ENCODE results near the gene CEP85L. TPM values are rescaled to one million over a fixed set of nuclear protein-coding genes. Genes with fewer than 3 reads are reported as not detected.

CEP85L gene
- total and polyA plus RNA-seq, 2 experiments from 2014 or later, result 12.4 to 13.0 TPM

DNA sequence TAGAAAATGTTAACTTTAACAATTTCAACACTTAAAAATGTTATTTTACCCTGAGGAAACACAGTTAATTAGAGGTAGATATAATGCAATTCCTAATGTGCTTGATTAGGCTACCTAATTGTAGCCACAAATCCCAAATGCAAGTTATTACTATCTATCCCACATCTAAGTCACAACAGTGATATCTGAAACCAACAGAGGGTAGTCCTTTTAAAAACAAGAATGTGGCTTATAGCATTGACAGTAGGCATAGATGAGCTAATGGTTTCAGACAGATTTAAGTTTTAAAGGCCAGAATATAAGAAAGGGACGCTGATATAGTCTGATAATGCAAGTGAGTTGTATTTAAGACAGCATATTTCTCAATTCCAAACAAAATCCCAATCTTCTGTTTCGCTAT lies 80.3 kb downstream of the CEP85L start:
- no peaks in the 10 kb centered on the region for H3K9me2 ChIP-seq (ENCODE audit: insufficient read depth)
- H3F3A ChIP-seq (ENCODE audit: insufficient read depth), result 0 out of 2 replicates have a peak, but pooled peaks cover 5% of the 10 kb centered on the region
- no peak for TF ChIP-seq EZH2 (IDR thresholded peaks at IDR 0.05; ENCODE audit: insufficient read depth, poor library complexity, severe bottlenecking)
- no peak overlapping the region for H3K9ac ChIP-seq
- H3K4me2 ChIP-seq (ENCODE audit: unreplicated experiment), result no peak overlapping the region
- no peaks in the 10 kb centered on the region; the same call in 1 of the 2 replicates for H4K20me1 ChIP-seq (ENCODE audit: insufficient read depth)
- in situ Hi-C loops (cut with MboI), result no loop called here
- 76 to 78% methylated on average over 2 of the region's 2 CpGs for WGBS, 2 experiments (ENCODE audit: low coverage in 1 of 2, low lambda C conversion rate in 2 of 2, missing lambda C conversion rate in 2 of 2)
- H3K27me3 ChIP-seq (replicated peaks; ENCODE audit: insufficient read depth), result no peaks in the 10 kb centered on the region
- H3K4me1 ChIP-seq (ENCODE audit: insufficient read depth), result no peaks in the 10 kb centered on the region
- peaks cover 7% of the 10 kb centered on the region; the same call in 1 of the 2 replicates for H3K36me3 ChIP-seq (ENCODE audit: low read depth)
- H3K9me3 ChIP-seq (ENCODE audit: low read depth), result peaks cover 4% of the 10 kb centered on the region
- peaks cover 94% of the 10 kb centered on the region for H3K79me2 ChIP-seq (ENCODE audit: insufficient read depth)
- H2AFZ ChIP-seq, result no peak overlapping the region
- H3K4me3 ChIP-seq, result no peak overlapping the region
- no peak overlapping the region for H3K27ac ChIP-seq
- DNase-seq, result no peak

DNA sequence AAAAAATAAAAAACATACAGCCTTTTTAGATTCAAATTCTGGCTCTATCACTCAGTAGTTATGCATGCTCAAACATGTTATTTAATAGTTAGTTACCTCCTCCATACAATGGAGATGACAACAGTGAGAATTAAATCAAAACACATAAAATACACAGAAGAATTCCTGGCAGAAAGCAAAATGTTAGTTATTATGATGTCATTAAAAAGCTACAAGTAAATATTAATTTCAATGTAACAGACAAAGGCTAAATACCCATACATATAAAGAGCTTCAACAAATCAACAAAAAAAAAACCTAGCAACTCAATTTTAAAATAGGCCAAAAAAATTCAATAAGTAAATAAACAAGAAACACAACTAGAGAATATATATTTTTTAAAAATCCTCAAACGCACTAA lies 81.9 kb downstream of the CEP85L start:
- Histone ChIP-seq H3K4me3 (no peak overlapping the region), H3K9me2 (ENCODE audit: insufficient read depth) (no peaks in the 10 kb centered on the region), H3K4me1 (ENCODE audit: insufficient read depth) (no peaks in the 10 kb centered on the region), H3K79me2 (ENCODE audit: insufficient read depth) (peaks cover 94% of the 10 kb centered on the region), H4K20me1 (ENCODE audit: insufficient read depth) (no peaks in the 10 kb centered on the region; the same call in 1 of the 2 replicates), H3K9me3 (ENCODE audit: low read depth) (peaks cover 1% of the 10 kb centered on the region), H2AFZ (no peak overlapping the region), H3F3A (ENCODE audit: insufficient read depth) (0 out of 2 replicates have a peak, but pooled peaks cover 5% of the 10 kb centered on the region), H3K27ac (no peak overlapping the region), H3K9ac (no peak overlapping the region), H3K4me2 (ENCODE audit: unreplicated experiment) (no peak overlapping the region), H3K27me3 (replicated peaks; ENCODE audit: insufficient read depth) (no peaks in the 10 kb centered on the region), H3K36me3 (ENCODE audit: low read depth) (peaks cover 8% of the 10 kb centered on the region)
- TF ChIP-seq EZH2phosphoT487 (IDR thresholded peaks at IDR 0.05; ENCODE audit: insufficient read depth, low read depth), result no peak
- TF ChIP-seq EZH2 (IDR thresholded peaks at IDR 0.05; ENCODE audit: insufficient read depth, poor library complexity, severe bottlenecking), result no peak
- in situ Hi-C loops (cut with MboI), result no loop called here
- DNase-seq, result no peak
- 94 to 100% methylated on average over 1 of the region's 1 CpG for WGBS, 2 experiments (ENCODE audit: low coverage in 1 of 2, low lambda C conversion rate in 2 of 2, missing lambda C conversion rate in 2 of 2)

DNA sequence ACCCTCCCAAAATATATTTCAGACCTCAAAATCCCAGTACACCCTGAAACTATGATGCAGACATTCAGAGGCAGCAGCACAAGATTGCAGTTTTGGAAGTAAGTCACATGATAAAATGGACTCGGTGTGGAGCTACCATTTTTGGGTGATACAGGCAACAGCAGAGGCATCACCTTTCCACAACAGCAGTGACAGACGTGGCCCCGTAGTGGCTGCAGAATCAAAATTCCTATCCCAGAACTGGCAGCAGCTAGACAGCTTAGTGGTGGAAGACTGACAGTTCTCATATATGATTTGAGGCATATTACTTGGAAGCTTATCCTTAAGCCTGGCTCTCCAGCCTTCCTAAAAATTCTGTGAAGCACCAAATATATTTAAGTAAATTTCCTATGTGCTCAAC lies 83.4 kb downstream of the CEP85L start:
- Histone ChIP-seq H3K4me3 (no peak overlapping the region), H3K4me1 (ENCODE audit: insufficient read depth) (peaks cover 7% of the 10 kb centered on the region), H3K9me3 (ENCODE audit: low read depth) (no peaks in the 10 kb centered on the region), H3F3A (ENCODE audit: insufficient read depth) (no peaks in the 10 kb centered on the region), H3K27me3 (replicated peaks; ENCODE audit: insufficient read depth) (no peaks in the 10 kb centered on the region), H4K20me1 (ENCODE audit: insufficient read depth) (no peaks in the 10 kb centered on the region; the same call in 1 of the 2 replicates), H3K9me2 (ENCODE audit: insufficient read depth) (no peaks in the 10 kb centered on the region), H2AFZ (no peak overlapping the region), H3K36me3 (ENCODE audit: low read depth) (peaks cover 6% of the 10 kb centered on the region; the same call in 1 of the 2 replicates), H3K4me2 (ENCODE audit: unreplicated experiment) (no peak overlapping the region), H3K27ac (no peak overlapping the region), H3K79me2 (ENCODE audit: insufficient read depth) (peaks cover 91% of the 10 kb centered on the region), H3K9ac (no peak overlapping the region)
- WGBS, 2 experiments (ENCODE audit: low coverage in 1 of 2, low lambda C conversion rate in 2 of 2, missing lambda C conversion rate in 2 of 2), result 92 to 98% methylated on average over 3 of the region's 3 CpGs
- DNase-seq, result no peak
- in situ Hi-C loops (cut with MboI), result no loop called here
- TF ChIP-seq EZH2phosphoT487 (IDR thresholded peaks at IDR 0.05; ENCODE audit: insufficient read depth, low read depth) (no peak), EZH2 (IDR thresholded peaks at IDR 0.05; ENCODE audit: insufficient read depth, poor library complexity, severe bottlenecking) (no peak)

DNA sequence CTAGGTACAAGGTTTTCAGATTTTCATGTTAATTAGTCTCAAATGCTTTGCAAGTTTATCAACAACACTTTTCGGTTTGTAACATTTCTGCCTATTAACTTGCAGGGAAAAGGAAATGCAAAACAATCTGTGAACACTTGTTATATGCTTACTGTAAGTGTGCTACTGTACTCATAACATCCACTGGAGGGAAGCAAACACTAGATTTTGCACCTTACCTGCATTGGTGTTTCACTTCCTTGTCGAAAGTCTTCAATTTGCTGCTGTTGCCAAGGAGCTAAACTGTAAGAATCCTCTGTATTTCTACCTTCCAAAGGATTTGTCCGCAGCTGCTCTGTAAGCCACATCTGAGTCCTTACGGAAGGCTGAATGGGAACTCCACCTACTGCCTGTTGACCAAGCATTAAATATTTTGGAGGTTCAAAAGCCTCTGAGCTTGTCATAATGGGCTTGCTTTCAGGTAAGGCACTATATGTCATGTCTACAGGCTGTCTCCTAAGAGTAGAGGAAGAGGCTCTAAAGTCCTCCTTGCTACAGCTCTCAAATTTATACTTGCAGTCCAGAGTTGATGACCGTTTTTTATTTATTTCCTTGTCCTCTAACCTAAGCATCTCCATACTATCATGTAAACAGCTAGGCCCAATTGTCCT lies 86.0 kb downstream of the CEP85L start:
- no peak overlapping the region for H3K4me2 ChIP-seq (ENCODE audit: unreplicated experiment)
- no peak overlapping the region for H3K27ac ChIP-seq
- no peaks in the 10 kb centered on the region; the same call in 1 of the 2 replicates for H4K20me1 ChIP-seq (ENCODE audit: insufficient read depth)
- H3K9me3 ChIP-seq (ENCODE audit: low read depth), result no peaks in the 10 kb centered on the region
- DNase-seq, result no peak
- H3K79me2 ChIP-seq (ENCODE audit: insufficient read depth), result peaks cover 91% of the 10 kb centered on the region
- in situ Hi-C loops (cut with MboI), result no loop called here
- H3K4me3 ChIP-seq, result no peak overlapping the region
- no peak overlapping the region for H3K9ac ChIP-seq
- TF ChIP-seq EZH2phosphoT487 (IDR thresholded peaks at IDR 0.05; ENCODE audit: insufficient read depth, low read depth) (no peak), EZH2 (IDR thresholded peaks at IDR 0.05; ENCODE audit: insufficient read depth, poor library complexity, severe bottlenecking) (no peak)
- no peaks in the 10 kb centered on the region for H3K9me2 ChIP-seq (ENCODE audit: insufficient read depth)
- H3K27me3 ChIP-seq (replicated peaks; ENCODE audit: insufficient read depth), result no peaks in the 10 kb centered on the region
- H3F3A ChIP-seq (ENCODE audit: insufficient read depth), result peaks cover 11% of the 10 kb centered on the region; the same call in 1 of the 2 replicates
- 90 to 93% methylated on average over 5 of the region's 5 CpGs for WGBS, 2 experiments (ENCODE audit: low coverage in 1 of 2, low lambda C conversion rate in 2 of 2, missing lambda C conversion rate in 2 of 2)
- H3K36me3 ChIP-seq (ENCODE audit: low read depth), result peaks cover 6% of the 10 kb centered on the region; the same call in 1 of the 2 replicates
- H2AFZ ChIP-seq, result no peak overlapping the region
- H3K4me1 ChIP-seq (ENCODE audit: insufficient read depth), result peaks cover 20% of the 10 kb centered on the region
